ENCODE data around the gene RAD9A. TPM values are rescaled to one million over a fixed set of nuclear protein-coding genes. Genes with fewer than 3 reads are reported as not detected.

RAD9A gene
- total and polyA plus RNA-seq, 11 donors: 3.5 to 9.1 (median 6.1) TPM

DNA sequence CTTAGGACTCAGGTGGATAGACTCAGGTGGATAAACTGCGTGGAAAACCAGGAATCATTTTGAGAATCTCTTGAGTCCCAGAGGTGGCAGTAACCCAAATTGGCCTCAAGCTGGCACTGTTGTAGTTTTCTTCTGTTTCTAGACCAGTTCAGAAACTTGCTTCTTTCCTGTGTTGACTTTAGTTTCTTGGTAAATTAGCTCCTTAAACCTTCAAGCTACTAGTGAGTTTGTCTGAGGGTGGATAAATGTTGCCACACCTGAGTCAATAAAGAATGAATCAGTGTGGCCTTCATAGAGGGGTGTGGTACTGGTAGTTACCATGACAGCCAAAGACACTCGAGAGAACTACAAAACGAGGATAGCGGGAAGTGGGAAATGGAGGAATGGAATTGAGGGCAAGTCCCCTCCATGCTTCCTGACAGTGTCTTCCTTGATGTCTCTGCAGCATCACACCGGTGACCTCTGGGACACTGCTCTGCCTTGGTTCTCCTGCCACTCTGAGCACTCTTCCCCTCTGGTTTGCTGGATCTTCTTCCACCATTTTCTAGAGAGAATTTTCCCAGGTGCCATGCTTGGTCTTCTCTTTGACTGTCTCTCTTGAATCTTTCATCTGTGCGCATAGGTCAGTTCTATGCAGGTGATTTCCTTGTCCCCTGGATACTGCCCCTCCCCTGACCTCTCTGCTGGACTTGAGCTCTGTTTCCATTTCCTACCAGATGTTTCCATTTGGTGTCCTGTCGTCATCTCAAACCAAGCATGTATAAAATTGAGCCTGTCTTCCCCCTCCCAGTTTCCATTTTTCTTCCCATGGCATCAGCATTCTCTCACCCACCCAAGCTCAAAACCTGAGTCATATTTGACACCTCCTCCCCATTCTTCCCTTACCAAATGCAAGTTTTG is 45.6 kb upstream of the RAD9A start:
- intact Hi-C loops (cut with DNase I): loop anchor here in 6 of 10 donors (5.0 kb wide), 1 partner anchor 36 kb away; no protein-coding TSS in a partner anchor
- DNase-seq: no peak
- H3K36me3 ChIP-seq: peaks cover 0 to 4% (median 0%) of the 10 kb centered on the region in 9 donors
- no peak overlapping the region for H3K4me3 ChIP-seq
- H3K27ac ChIP-seq: no peak overlapping the region
- peaks cover 0 to 25% (median 12%) of the 10 kb centered on the region in 12 donors for H3K4me1 ChIP-seq
- 74 to 78% (median 76%) methylated on average over 7 of the region's 7 CpGs for WGBS, 4 donors
- TF ChIP-seq CTCF (IDR thresholded peaks at IDR 0.05) (peak in 11 of 12 donors; percentile 3 to 57 (median 34)), POLR2A (IDR thresholded peaks at IDR 0.05) (no peak)
- no peaks in the 10 kb centered on the region for H3K27me3 ChIP-seq
- H3K9me3 ChIP-seq: peaks cover 0 to 5% (median 0%) of the 10 kb centered on the region in 12 donors
- peak in 1 of 4 donors; percentile 23 for ATAC-seq

GRCh38 chr11:67347964-67348749 is 43.6 kb upstream of the RAD9A start:
- DNase-seq: no peak
- no peak overlapping the region for H3K27ac ChIP-seq
- H3K27me3 ChIP-seq: no peaks in the 10 kb centered on the region
- TF ChIP-seq CTCF (IDR thresholded peaks at IDR 0.05) (no peak), POLR2A (IDR thresholded peaks at IDR 0.05) (no peak)
- H3K4me3 ChIP-seq: no peak overlapping the region
- peaks cover 2 to 40% (median 28%) of the 10 kb centered on the region in 12 donors for H3K4me1 ChIP-seq
- 80 to 89% (median 84%) methylated on average over 11 of the region's 11 CpGs for WGBS, 4 donors
- intact Hi-C loops (cut with DNase I): loop anchor here in 6 of 10 donors (5.0 kb wide), 1 partner anchor 34 kb away; no protein-coding TSS in a partner anchor
- no peaks in the 10 kb centered on the region for H3K9me3 ChIP-seq
- peaks cover 0 to 4% (median 0%) of the 10 kb centered on the region in 9 donors for H3K36me3 ChIP-seq
- no peak for ATAC-seq

GRCh38 chr11:67349036-67349435 is 42.8 kb upstream of the RAD9A start:
- intact Hi-C loops (cut with DNase I): loop anchor here in 6 of 10 donors (5.0 kb wide), 1 partner anchor 33 kb away; no protein-coding TSS in a partner anchor
- peak overlapping the region in 1 of 12 donors; percentile 30 for H3K27ac ChIP-seq
- no peak overlapping the region for H3K4me3 ChIP-seq
- H3K9me3 ChIP-seq: no peaks in the 10 kb centered on the region
- no peak for ATAC-seq
- TF ChIP-seq CTCF (IDR thresholded peaks at IDR 0.05): no peak
- no peak for TF ChIP-seq POLR2A (IDR thresholded peaks at IDR 0.05)
- peaks cover 2 to 43% (median 31%) of the 10 kb centered on the region in 12 donors for H3K4me1 ChIP-seq
- 69 to 77% (median 74%) methylated on average over 5 of the region's 5 CpGs for WGBS, 4 donors
- no peak for DNase-seq
- no peaks in the 10 kb centered on the region for H3K27me3 ChIP-seq
- peaks cover 0 to 4% (median 0%) of the 10 kb centered on the region in 9 donors for H3K36me3 ChIP-seq

Measured in heart left ventricle (tissue), 16 donors.